Suprapubic skin (tissue), 4 donors: Measurements from ENCODE around the gene POLR2J.
"Not testable (repeated sequence)": the region's sequence is repeated elsewhere in the genome, so short reads cannot be mapped to it uniquely, and the experiment has no call there.

ENCODE experiments used
- CTCF ChIP-seq, 2 donors: fragments of 200-600 bp in 1 of 2; fragments of 450-650 bp in 1 of 2; sonication (generic) in 1 of 2; IDR thresholded peaks; one replicate each; pipeline ENCODE4 v1.5.1; 2016 to 2019; ENCODE audit warnings: antibody characterized with exemption in 2 of 2, mild to moderate bottlenecking in 1 of 2, moderate library complexity in 1 of 2
- EP300 ChIP-seq: sonication (generic); formaldehyde crosslinking; IDR thresholded peaks from one replicate; pipeline ENCODE4 v1.6.1; 2017; ENCODE audit warnings: antibody characterized with exemption
- POLR2A ChIP-seq, 2 donors: fragments of 450-650 bp; IDR thresholded peaks; one replicate each; pipeline ENCODE4 v1.6.1; 2017; ENCODE audit warnings: antibody characterized with exemption in 2 of 2, mild to moderate bottlenecking in 2 of 2, moderate library complexity in 2 of 2
- POLR2AphosphoS5 ChIP-seq, 3 donors: sonication (generic); formaldehyde crosslinking; IDR thresholded peaks; one replicate each; pipeline ENCODE4 v1.6.1; 2017; ENCODE audit warnings: antibody characterized with exemption in 3 of 3

DNA sequence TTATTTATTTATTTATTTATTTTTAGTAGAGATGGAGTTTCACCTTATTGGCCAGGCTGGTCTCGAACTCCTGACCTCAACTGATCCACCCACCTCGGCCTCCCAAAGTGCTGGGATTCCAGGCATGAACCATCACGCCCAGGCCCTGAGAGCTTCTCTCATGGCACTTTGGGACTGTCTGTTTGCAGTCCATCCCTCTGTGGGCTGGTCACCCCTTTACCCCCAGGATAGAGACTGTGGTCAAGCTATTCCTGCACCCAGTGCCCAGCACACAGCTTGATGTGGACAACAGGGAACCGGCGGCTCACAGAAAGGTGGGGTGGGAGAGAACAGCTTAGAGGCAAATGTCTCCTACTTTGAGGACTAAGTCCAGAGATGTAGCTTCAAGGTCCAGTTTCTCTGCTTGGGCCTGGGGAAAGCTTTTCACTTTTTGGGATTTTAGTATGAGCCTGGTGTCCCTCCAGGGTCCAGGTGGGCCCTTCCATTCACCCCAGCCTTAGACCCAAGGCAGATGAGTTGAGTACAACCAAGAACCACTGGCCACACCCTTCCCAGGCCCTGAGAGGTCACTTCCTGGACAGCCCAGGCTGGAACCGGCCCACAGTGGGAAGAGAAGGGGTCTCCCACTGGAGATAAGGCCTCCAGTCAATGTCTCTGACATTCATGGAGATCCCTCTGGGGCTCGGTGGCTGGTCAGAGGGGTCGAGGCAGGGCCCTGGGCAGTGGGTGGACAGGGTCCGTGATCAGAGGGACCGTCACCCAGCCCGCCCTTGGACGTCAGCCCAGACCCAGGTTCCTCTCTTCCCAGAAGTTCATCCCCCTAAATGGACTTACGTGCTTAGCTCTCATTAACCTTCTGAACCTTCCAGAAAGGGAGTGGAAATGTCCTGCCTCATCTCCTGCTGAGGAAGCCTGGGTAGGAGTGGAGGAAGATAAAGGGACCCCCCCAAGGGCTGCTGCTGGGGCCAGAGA lies 49.4 kb upstream of the POLR2J start:
- not testable (repeated sequence) for TF ChIP-seq POLR2A (IDR thresholded peaks at IDR 0.05); CTCF (IDR thresholded peaks at IDR 0.05); EP300; POLR2AphosphoS5 (IDR thresholded peaks at IDR 0.05)
